Stimulated activated CD8-positive, alpha-beta memory T cell treated with anti-CD3 and anti-CD28 coated beads, Interleukin-7, amount 100 ng/mL, for 24 hours (primary cell): Measurements from ENCODE around the gene MAOA.
A peak's percentile ranks its signal among the peaks of the same experiment; 100 is the strongest.
"Not testable (repeated sequence)": the region's sequence is repeated elsewhere in the genome, so short reads cannot be mapped to it uniquely, and the experiment has no call there.

Experiments used
- DNase-seq: peaks from one replicate; pipeline ENCODE4 v3.0.0-alpha.2; 2020; ENCODE audit warnings: low read depth

Gene MAOA

GRCh38 chrX:43656005-43656494, at the start of gene MAOA:
MAOA (plus strand) TSS chrX:43656299; CDS start chrX:43656342, 43 bp downstream.
- DNase-seq, result no peak

GRCh38 chrX:43612400-43612799, 43.7 kb upstream of the MAOA start:
- DNase-seq, result no peak

GRCh38 chrX:43615660-43616059, 40.4 kb upstream of the MAOA start:
- no peak for DNase-seq

- no peak for DNase-seq
Observed at GRCh38 chrX:43618366-43619205, 37.5 kb upstream of the MAOA start.

- DNase-seq, result not testable (repeated sequence)
Observed at GRCh38 chrX:43619861-43620260, 36.2 kb upstream of the MAOA start.

- no peak for DNase-seq
Observed at GRCh38 chrX:43627147-43627546, 29.0 kb upstream of the MAOA start.

- DNase-seq, result no peak
Observed at GRCh38 chrX:43627669-43628068, 28.4 kb upstream of the MAOA start.

GRCh38 chrX:43629229-43629628, 26.9 kb upstream of the MAOA start:
- DNase-seq, result no peak

- no peak for DNase-seq
Observed at GRCh38 chrX:43631841-43632240, 24.3 kb upstream of the MAOA start.

GRCh38 chrX:43633081-43633480, 23.0 kb upstream of the MAOA start:
- no peak for DNase-seq

- no peak for DNase-seq
Observed at GRCh38 chrX:43633757-43634156, 22.3 kb upstream of the MAOA start.

- no peak for DNase-seq
Observed at GRCh38 chrX:43640482-43640881, 15.6 kb upstream of the MAOA start.

GRCh38 chrX:43641691-43642090, 14.4 kb upstream of the MAOA start:
- DNase-seq, result no peak

GRCh38 chrX:43643201-43643600, 12.9 kb upstream of the MAOA start:
- DNase-seq, result no peak

- DNase-seq, result no peak
Observed at GRCh38 chrX:43643662-43644061, 12.4 kb upstream of the MAOA start.

- DNase-seq, result no peak
Observed at GRCh38 chrX:43644124-43644701, 11.9 kb upstream of the MAOA start.

GRCh38 chrX:43646800-43647199, 9.3 kb upstream of the MAOA start:
- no peak for DNase-seq

GRCh38 chrX:43654431-43655150, 1.5 kb upstream of the MAOA start:
- DNase-seq, result peak; percentile 55

GRCh38 chrX:43655151-43656004, 721 bp upstream of the MAOA start:
- no peak for DNase-seq

GRCh38 chrX:43657671-43658070, 1.6 kb downstream of the MAOA start:
- DNase-seq, result no peak

GRCh38 chrX:43661521-43662240, 5.6 kb downstream of the MAOA start:
- no peak for DNase-seq
